PC-3 (cell line): Measurements from ENCODE around the gene LAMTOR5. TPM values are rescaled to one million over a fixed set of nuclear protein-coding genes. Genes with fewer than 3 reads are reported as not detected.

Experiments used
- ATAC-seq: fragments of 200-7000 bp; cut with Tn5 transposase; 2 replicates; pipeline ENCODE4 v1.9.1; 2020; ENCODE audit warnings: mild to moderate bottlenecking, moderate library complexity
- BruUV-seq: library from RNA; stranded (reverse); fragments of 400-500 nt; replicated peaks from 2 replicates; lab custom pipeline; 2021; lab: Mats Ljungman, UMichigan
- CTCF ChIA-PET: fragments of 300-600 bp; sonication (Branson Sonifier 250); formaldehyde crosslinking; loops from one replicate; lab custom pipeline; 2022; ENCODE audit warnings: antibody characterized with exemption; lab: Charles Lee
- POLR2A ChIA-PET: fragments of 300-600 bp; sonication (Branson Sonifier 250); formaldehyde crosslinking; loops from one replicate; lab custom pipeline; 2022; ENCODE audit warnings: antibody characterized with exemption; ENCODE audit not compliant: unreplicated experiment; lab: Charles Lee
- DNase-seq: peaks from one replicate; pipeline ENCODE4 v3.0.0-alpha.2; 2015
- H2AFZ ChIP-seq: fragments of 300-600 bp; sonication (generic); 2 replicates; pipeline ENCODE4 v1.6.0; 2016; ENCODE audit warnings: antibody characterized with exemption, low read length
- H3F3A ChIP-seq: fragments of 300-600 bp; sonication (generic); one replicate; pipeline ENCODE4 v1.6.0; 2017; ENCODE audit warnings: antibody characterized with exemption, low read length, control low read depth, mild to moderate bottlenecking; ENCODE audit not compliant: unreplicated experiment
- H3K27ac ChIP-seq: fragments of 300-600 bp; sonication (generic); 2 replicates; pipeline ENCODE4 v1.5.1; 2016; ENCODE audit warnings: mild to moderate bottlenecking, low read length
- H3K27me3 ChIP-seq: fragments of 300-600 bp; sonication (generic); 2 replicates; pipeline ENCODE4 v1.6.1; 2016; ENCODE audit warnings: low read length, mixed read lengths
- H3K36me3 ChIP-seq: fragments of 300-600 bp; sonication (generic); 2 replicates; pipeline ENCODE4 v1.6.1; 2016; ENCODE audit warnings: low read depth, mixed run types, low read length, mixed read lengths
- H3K4me1 ChIP-seq: fragments of 300-600 bp; sonication (generic); 2 replicates; pipeline ENCODE4 v1.5.1; 2016; ENCODE audit warnings: low read length; ENCODE audit not compliant: insufficient read depth
- H3K4me2 ChIP-seq: fragments of 300-600 bp; sonication (generic); 2 replicates; pipeline ENCODE4 v1.6.0; 2016; ENCODE audit warnings: low read length
- H3K4me3 ChIP-seq: fragments of 300-600 bp; sonication (generic); 2 replicates; pipeline ENCODE4 v1.5.1; 2016; ENCODE audit warnings: mild to moderate bottlenecking, low read length, mixed read lengths
- H3K79me2 ChIP-seq: fragments of 300-600 bp; sonication (generic); 2 replicates; pipeline ENCODE4 v1.6.1; 2017; ENCODE audit warnings: low read length, mixed read lengths
- H3K9ac ChIP-seq: fragments of 300-600 bp; sonication (generic); 2 replicates; pipeline ENCODE4 v1.6.0; 2016; ENCODE audit warnings: mild to moderate bottlenecking, low read length
- H3K9me2 ChIP-seq: fragments of 300-600 bp; sonication (generic); replicated peaks from 2 replicates; pipeline ENCODE4 v1.6.1; 2016; ENCODE audit warnings: mixed run types, low read length, mixed read lengths
- H3K9me3 ChIP-seq: fragments of 300-600 bp; sonication (generic); 2 replicates; pipeline ENCODE4 v1.6.1; 2016; ENCODE audit warnings: low read length, mixed read lengths
- H4K20me1 ChIP-seq: fragments of 300-600 bp; sonication (generic); 2 replicates; pipeline ENCODE4 v1.6.1; 2016; ENCODE audit warnings: low read length, mixed read lengths
- CTCF ChIP-seq: fragments of 300-600 bp; sonication (generic); conservative IDR thresholded peaks from 2 replicates; pipeline ENCODE4 v1.5.1; 2017; ENCODE audit warnings: antibody characterized with exemption, low read depth, mild to moderate bottlenecking, low read length
- EZH2 ChIP-seq: fragments of 300-600 bp; sonication (generic); IDR thresholded peaks from one replicate; pipeline ENCODE4 v1.6.1; 2017; ENCODE audit warnings: antibody characterized with exemption, mild to moderate bottlenecking, low read length; ENCODE audit not compliant: unreplicated experiment
- EZH2phosphoT487 ChIP-seq: fragments of 300-600 bp; sonication (generic); IDR thresholded peaks from 2 replicates; pipeline ENCODE4 v1.6.1; 2018; ENCODE audit warnings: mild to moderate bottlenecking, antibody characterized with exemption, low read length, borderline replicate concordance
- intact Hi-C: fragments of 100-400 bp; cut with micrococcal nuclease; formaldehyde crosslinking; loops from 2 replicates; pipeline ENCODE4 v1.9.0; 2023
- total RNA-seq: library from RNA; depleted of rRNA; stranded (reverse); fragments of >200 nt; gene quantifications from 2 replicates; pipeline ENCODE4 v1.2.3, GENCODE V29; 2014

LAMTOR5 gene
- total RNA-seq, 1 experiment from 2014 or later = 143 TPM

- POLR2A ChIA-PET = no interaction called here
- no peak overlapping the region for H3K4me2 ChIP-seq
- no peaks in the 10 kb centered on the region for H3K4me1 ChIP-seq
- no peaks in the 10 kb centered on the region for H3K79me2 ChIP-seq
- no peak overlapping the region for H2AFZ ChIP-seq
- no TSS peak for BruUV-seq
- H3K27me3 ChIP-seq = peaks cover 25% of the 10 kb centered on the region
- no peaks in the 10 kb centered on the region for H3K9me2 ChIP-seq
- DNase-seq = no peak
- no peak overlapping the region for H3K27ac ChIP-seq
- H3K4me3 ChIP-seq = no peak overlapping the region
- TF ChIP-seq CTCF = no peak
- no peak for TF ChIP-seq EZH2
- no peak for TF ChIP-seq EZH2phosphoT487
- intact Hi-C loops = no loop called here
- no peak for ATAC-seq
- H3K9ac ChIP-seq = no peak overlapping the region
- H3K9me3 ChIP-seq = no peaks in the 10 kb centered on the region
- no peaks in the 10 kb centered on the region for H4K20me1 ChIP-seq
- CTCF ChIA-PET = interaction anchor here (0.9 kb wide), 1 partner anchor 25 kb away, joined by 3 read pairs; no protein-coding TSS in a partner anchor
- no peaks in the 10 kb centered on the region for H3K36me3 ChIP-seq
- no peaks in the 10 kb centered on the region for H3F3A ChIP-seq
Observed at GRCh38 chr1:110434946-110435345, 27.5 kb upstream of the LAMTOR5 start.

- Histone ChIP-seq H3K36me3 (no peaks in the 10 kb centered on the region), H3K27ac (no peak overlapping the region), H3K9ac (no peak overlapping the region), H3K4me3 (no peak overlapping the region), H3K4me1 (no peaks in the 10 kb centered on the region), H3K27me3 (peaks cover 32% of the 10 kb centered on the region), H3K9me3 (no peaks in the 10 kb centered on the region), H3K9me2 (no peaks in the 10 kb centered on the region), H3F3A (no peaks in the 10 kb centered on the region), H3K79me2 (no peaks in the 10 kb centered on the region), H2AFZ (no peak overlapping the region), H4K20me1 (no peaks in the 10 kb centered on the region), H3K4me2 (no peak overlapping the region)
- ChIA-PET CTCF (interaction anchor here (0.6 to 0.9 kb wide), 2 partner anchors 26 to 32 kb away, joined by 3 read pairs; no protein-coding TSS in a partner anchor), POLR2A (no interaction called here)
- peak; percentile 96 for ATAC-seq
- BruUV-seq = no TSS peak
- DNase-seq = peak; percentile 75
- TF ChIP-seq EZH2phosphoT487 = no peak
- peak; percentile 42 for TF ChIP-seq CTCF
- intact Hi-C loops = no loop called here
Observed at GRCh38 chr1:110433803-110434202, 26.3 kb upstream of the LAMTOR5 start.

GRCh38 chr1:110433213-110433612 is 25.7 kb upstream of the LAMTOR5 start:
- H3K79me2 ChIP-seq = no peaks in the 10 kb centered on the region
- DNase-seq (no peak), ATAC-seq (no peak)
- H2AFZ ChIP-seq = no peak overlapping the region
- no peaks in the 10 kb centered on the region for H3K4me1 ChIP-seq
- ChIA-PET POLR2A (no interaction called here), CTCF (interaction anchor here (0.6 kb wide), 1 partner anchor 32 kb away, joined by 3 read pairs; no protein-coding TSS in a partner anchor)
- H3F3A ChIP-seq = no peaks in the 10 kb centered on the region
- no TSS peak for BruUV-seq
- no peak overlapping the region for H3K4me2 ChIP-seq
- TF ChIP-seq EZH2phosphoT487 = no peak
- intact Hi-C loops = no loop called here
- H3K9me3 ChIP-seq = no peaks in the 10 kb centered on the region
- peaks cover 34% of the 10 kb centered on the region for H3K27me3 ChIP-seq
- no peak overlapping the region for H3K27ac ChIP-seq
- no peaks in the 10 kb centered on the region for H3K36me3 ChIP-seq
- H3K9me2 ChIP-seq = no peaks in the 10 kb centered on the region
- no peaks in the 10 kb centered on the region for H4K20me1 ChIP-seq
- H3K9ac ChIP-seq = no peak overlapping the region
- no peak overlapping the region for H3K4me3 ChIP-seq
